ENCODE data around the gene RELL2. TPM values are rescaled to one million over a fixed set of nuclear protein-coding genes. Genes with fewer than 3 reads are reported as not detected.

The RELL2 gene
- total RNA-seq, 1 donor from 2014 or later, result 12.9 TPM

DNA sequence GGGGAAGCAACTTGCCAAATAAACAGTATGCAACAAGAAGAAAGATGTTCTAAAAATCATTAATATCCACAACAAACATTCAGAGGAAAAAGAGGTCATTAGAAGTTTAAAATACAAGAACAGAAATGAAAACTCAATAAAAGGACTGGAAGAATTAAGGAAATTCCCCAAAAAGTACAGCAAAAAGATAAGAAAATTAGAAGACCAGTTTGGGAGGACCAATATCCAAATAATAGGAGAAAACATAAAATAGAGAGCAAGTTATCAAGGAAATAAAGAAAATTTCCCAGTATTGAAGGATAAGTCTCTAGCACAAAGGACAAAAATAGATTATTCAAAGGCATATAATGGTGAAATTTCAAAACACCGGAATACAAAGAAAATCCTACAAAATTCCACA is 39.9 kb upstream of the RELL2 start:
- Histone ChIP-seq H3K4me3 (ENCODE audit: insufficient read depth, low read depth, low read length) (no peak overlapping the region), H3K4me2 (ENCODE audit: low read length) (no peak overlapping the region), H3K4me1 (ENCODE audit: insufficient read depth, low read length) (no peaks in the 10 kb centered on the region), H3K9me3 (ENCODE audit: insufficient read depth, low read depth, low read length) (no peaks in the 10 kb centered on the region), H3K27ac (ENCODE audit: low read depth, low read length) (no peak overlapping the region), H3K79me2 (ENCODE audit: insufficient read depth, low read length) (peaks cover 61% of the 10 kb centered on the region), H4K20me1 (ENCODE audit: insufficient read depth, low read length) (peaks cover 40% of the 10 kb centered on the region), H3K9ac (ENCODE audit: low read length) (no peak overlapping the region), H3K36me3 (ENCODE audit: insufficient read depth, low read length) (no peaks in the 10 kb centered on the region), H3K27me3 (ENCODE audit: insufficient read depth, low read length) (no peaks in the 10 kb centered on the region), H2AFZ (ENCODE audit: low read depth, low read length) (no peak overlapping the region)
- Mint-ChIP-seq H3K4me1 (ENCODE audit: low read depth, unreplicated experiment) (peaks cover 2% of the 10 kb centered on the region), H3K36me3 (ENCODE audit: low read depth, unreplicated experiment) (peaks cover 3% of the 10 kb centered on the region), H3K4me3 (ENCODE audit: unreplicated experiment) (no peak overlapping the region), H3K9me3 (ENCODE audit: unreplicated experiment) (no peaks in the 10 kb centered on the region), H3K27ac (ENCODE audit: unreplicated experiment) (no peak overlapping the region), H3K27me3 (ENCODE audit: low read depth, unreplicated experiment) (no peaks in the 10 kb centered on the region)
- TF ChIP-seq, protein P1, sequence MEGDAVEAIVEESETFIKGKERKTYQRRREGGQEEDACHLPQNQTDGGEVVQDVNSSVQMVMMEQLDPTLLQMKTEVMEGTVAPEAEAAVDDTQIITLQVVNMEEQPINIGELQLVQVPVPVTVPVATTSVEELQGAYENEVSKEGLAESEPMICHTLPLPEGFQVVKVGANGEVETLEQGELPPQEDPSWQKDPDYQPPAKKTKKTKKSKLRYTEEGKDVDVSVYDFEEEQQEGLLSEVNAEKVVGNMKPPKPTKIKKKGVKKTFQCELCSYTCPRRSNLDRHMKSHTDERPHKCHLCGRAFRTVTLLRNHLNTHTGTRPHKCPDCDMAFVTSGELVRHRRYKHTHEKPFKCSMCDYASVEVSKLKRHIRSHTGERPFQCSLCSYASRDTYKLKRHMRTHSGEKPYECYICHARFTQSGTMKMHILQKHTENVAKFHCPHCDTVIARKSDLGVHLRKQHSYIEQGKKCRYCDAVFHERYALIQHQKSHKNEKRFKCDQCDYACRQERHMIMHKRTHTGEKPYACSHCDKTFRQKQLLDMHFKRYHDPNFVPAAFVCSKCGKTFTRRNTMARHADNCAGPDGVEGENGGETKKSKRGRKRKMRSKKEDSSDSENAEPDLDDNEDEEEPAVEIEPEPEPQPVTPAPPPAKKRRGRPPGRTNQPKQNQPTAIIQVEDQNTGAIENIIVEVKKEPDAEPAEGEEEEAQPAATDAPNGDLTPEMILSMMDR (IDR thresholded peaks at IDR 0.05; ENCODE audit: insufficient read depth, low read depth, low read length), result no peak
- TF ChIP-seq EZH2 (IDR thresholded peaks at IDR 0.05; ENCODE audit: insufficient read depth, low read length), result no peak
- no peak for FAIRE-seq
- no peak for DNase-seq (ENCODE audit: low read depth)

DNA sequence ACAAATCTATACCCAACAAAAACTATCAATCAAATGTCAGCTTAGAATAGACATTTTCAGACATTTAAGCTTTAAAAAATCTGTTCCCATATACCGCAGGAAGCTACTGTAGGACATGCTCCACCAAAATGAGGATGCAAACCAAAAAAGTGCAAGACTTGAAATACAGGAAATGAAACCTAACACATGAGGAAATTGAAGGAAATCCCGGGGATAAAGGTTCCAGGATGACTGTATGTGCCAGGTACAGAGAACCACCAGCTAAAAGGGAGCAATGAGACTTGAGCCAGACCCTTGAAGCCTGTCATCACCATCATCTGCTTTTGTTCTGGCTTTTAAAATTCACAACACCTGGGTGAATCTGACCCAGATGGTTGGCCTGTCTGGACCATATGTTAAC is 39.4 kb upstream of the RELL2 start:
- H3K9ac ChIP-seq (ENCODE audit: low read length), result no peak overlapping the region
- H4K20me1 ChIP-seq (ENCODE audit: insufficient read depth, low read length), result peaks cover 37% of the 10 kb centered on the region
- DNase-seq (ENCODE audit: low read depth) (no peak), FAIRE-seq (no peak)
- H3K4me1 ChIP-seq (ENCODE audit: insufficient read depth, low read length), result no peaks in the 10 kb centered on the region
- H2AFZ ChIP-seq (ENCODE audit: low read depth, low read length), result no peak overlapping the region
- no peak overlapping the region for H3K27ac ChIP-seq (ENCODE audit: low read depth, low read length)
- no peaks in the 10 kb centered on the region for H3K27me3 Mint-ChIP-seq (ENCODE audit: low read depth, unreplicated experiment)
- peaks cover 66% of the 10 kb centered on the region for H3K79me2 ChIP-seq (ENCODE audit: insufficient read depth, low read length)
- TF ChIP-seq EZH2 (IDR thresholded peaks at IDR 0.05; ENCODE audit: insufficient read depth, low read length), result no peak
- TF ChIP-seq, protein P1 (IDR thresholded peaks at IDR 0.05; ENCODE audit: insufficient read depth, low read depth, low read length), result no peak
- H3K4me3 ChIP-seq (ENCODE audit: insufficient read depth, low read depth, low read length), result no peak overlapping the region
- H3K9me3 Mint-ChIP-seq (ENCODE audit: unreplicated experiment), result no peaks in the 10 kb centered on the region
- H3K4me2 ChIP-seq (ENCODE audit: low read length), result no peak overlapping the region
- H3K27me3 ChIP-seq (ENCODE audit: insufficient read depth, low read length), result no peaks in the 10 kb centered on the region
- peaks cover 3% of the 10 kb centered on the region for H3K36me3 Mint-ChIP-seq (ENCODE audit: low read depth, unreplicated experiment)
- no peaks in the 10 kb centered on the region for H3K36me3 ChIP-seq (ENCODE audit: insufficient read depth, low read length)
- H3K9me3 ChIP-seq (ENCODE audit: insufficient read depth, low read depth, low read length), result no peaks in the 10 kb centered on the region
- peaks cover 2% of the 10 kb centered on the region for H3K4me1 Mint-ChIP-seq (ENCODE audit: low read depth, unreplicated experiment)
- H3K4me3 Mint-ChIP-seq (ENCODE audit: unreplicated experiment), result no peak overlapping the region
- H3K27ac Mint-ChIP-seq (ENCODE audit: unreplicated experiment), result no peak overlapping the region

GRCh38 chr5:141597814-141598213 is 39.0 kb upstream of the RELL2 start:
- Mint-ChIP-seq H3K9me3 (ENCODE audit: unreplicated experiment) (no peaks in the 10 kb centered on the region), H3K27ac (ENCODE audit: unreplicated experiment) (no peak overlapping the region), H3K36me3 (ENCODE audit: low read depth, unreplicated experiment) (peaks cover 3% of the 10 kb centered on the region), H3K4me3 (ENCODE audit: unreplicated experiment) (no peak overlapping the region), H3K4me1 (ENCODE audit: low read depth, unreplicated experiment) (peaks cover 2% of the 10 kb centered on the region), H3K27me3 (ENCODE audit: low read depth, unreplicated experiment) (no peaks in the 10 kb centered on the region)
- H3K4me3 ChIP-seq (ENCODE audit: insufficient read depth, low read depth, low read length), result no peak overlapping the region
- FAIRE-seq (no peak), DNase-seq (ENCODE audit: low read depth) (no peak)
- H4K20me1 ChIP-seq (ENCODE audit: insufficient read depth, low read length), result peaks cover 34% of the 10 kb centered on the region
- peaks cover 70% of the 10 kb centered on the region for H3K79me2 ChIP-seq (ENCODE audit: insufficient read depth, low read length)
- H3K9ac ChIP-seq (ENCODE audit: low read length), result no peak overlapping the region
- H3K9me3 ChIP-seq (ENCODE audit: insufficient read depth, low read depth, low read length), result no peaks in the 10 kb centered on the region
- H3K36me3 ChIP-seq (ENCODE audit: insufficient read depth, low read length), result no peaks in the 10 kb centered on the region
- no peaks in the 10 kb centered on the region for H3K27me3 ChIP-seq (ENCODE audit: insufficient read depth, low read length)
- H3K4me2 ChIP-seq (ENCODE audit: low read length), result no peak overlapping the region
- no peaks in the 10 kb centered on the region for H3K4me1 ChIP-seq (ENCODE audit: insufficient read depth, low read length)
- H3K27ac ChIP-seq (ENCODE audit: low read depth, low read length), result no peak overlapping the region
- TF ChIP-seq, protein P1 (IDR thresholded peaks at IDR 0.05; ENCODE audit: insufficient read depth, low read depth, low read length), result no peak
- TF ChIP-seq EZH2 (IDR thresholded peaks at IDR 0.05; ENCODE audit: insufficient read depth, low read length), result no peak
- no peak overlapping the region for H2AFZ ChIP-seq (ENCODE audit: low read depth, low read length)
